K562 (cell line): ENCODE data around the gene CT45A10. TPM values are rescaled to one million over a fixed set of nuclear protein-coding genes. Genes with fewer than 3 reads are reported as not detected.
"Not testable (repeated sequence)": the region's sequence is repeated elsewhere in the genome, so short reads cannot be mapped to it uniquely, and the experiment has no call there.

Experiments used
- ATAC-seq: fragments of 200-7000 bp; cut with Tn5 transposase; 3 replicates; pipeline ENCODE4 v1.9.1; 2020; ENCODE audit warnings: moderate library complexity
- BruUV-seq: library from RNA; stranded (reverse); fragments of 400-500 nt; replicated peaks from 2 replicates; lab custom pipeline; 2021; lab: Mats Ljungman, UMichigan
- CTCF ChIA-PET: fragments of 300-600 bp; formaldehyde crosslinking; extraction: SDS; loops from one replicate; lab custom pipeline; 2021; ENCODE audit warnings: low intra/inter-chr PET ratio; lab: Yijun Ruan, JAX
- POLR2A ChIA-PET: fragments of 300-600, 350-650 bp; sonication (Branson Sonifier 250); formaldehyde crosslinking; extraction: SDS; loops from one replicate; lab custom pipeline; 2021; ENCODE audit warnings: antibody characterized with exemption, inconsistent platforms; lab: Yijun Ruan, JAX
- DNase-seq, 4 experiments: peaks; one replicate each; pipeline versions ENCODE4 v3.0.0 to v3.0.0-alpha.2; 2011 to 2018; ENCODE audit warnings: low spot score in 3 of 4, mixed read lengths in 3 of 4; ENCODE audit errors: extremely low read depth in 1 of 4
- FAIRE-seq: peaks from 2 replicates; lab custom pipeline; 2011; peaks lifted over from hg19 to GRCh38; lab: Jason Lieb, UNC
- H2AFZ ChIP-seq: 2 replicates; pipeline ENCODE4 v1.6.0; 2011; ENCODE audit warnings: low read depth, low read length, control low read depth, inconsistent platforms
- H3K27ac ChIP-seq: fragments of 200-600 bp; 3 replicates; pipeline ENCODE4 v1.8.0; 2011; ENCODE audit warnings: low read depth, mild to moderate bottlenecking, control low read depth, inconsistent platforms, low read length, moderate library complexity, mixed read lengths; ENCODE audit errors: extremely low read depth
- H3K27me3 ChIP-seq, 2 experiments: fragments of 300-600 bp in 1 of 2; 2 replicates in 1 of 2; 3 replicates in 1 of 2; pipeline versions ENCODE4 v1.6.0 to v1.8.0; 2011; ENCODE audit warnings: inconsistent platforms in 2 of 2, low read length in 2 of 2, mild to moderate bottlenecking in 1 of 2, mixed read lengths in 1 of 2, moderate library complexity in 1 of 2; ENCODE audit not compliant: control insufficient read depth in 2 of 2, insufficient read depth in 2 of 2
- H3K36me3 ChIP-seq: fragments of 300-600 bp; 3 replicates; pipeline ENCODE4 v1.8.0; 2011; ENCODE audit warnings: mild to moderate bottlenecking, low read length, inconsistent platforms; ENCODE audit not compliant: control insufficient read depth, insufficient read depth
- H3K4me1 ChIP-seq, 2 experiments: fragments of 200-600 bp in 1 of 2; replicated peaks in 1 of 2; 2 replicates in 1 of 2; 3 replicates in 1 of 2; pipeline versions ENCODE4 v1.5.1 to v1.8.0; 2011; ENCODE audit warnings: inconsistent platforms in 2 of 2, low read length in 2 of 2, mild to moderate bottlenecking in 1 of 2, mixed read lengths in 1 of 2, moderate library complexity in 1 of 2; ENCODE audit not compliant: control insufficient read depth in 2 of 2, insufficient read depth in 2 of 2
- H3K4me2 ChIP-seq: 2 replicates; pipeline ENCODE4 v1.6.1; 2011; ENCODE audit warnings: low read length, control low read depth, inconsistent platforms, mixed read lengths; ENCODE audit not compliant: insufficient read depth
- H3K4me3 ChIP-seq: fragments of 200-600 bp; sonication (generic), shearing (Covaris generic); 2 replicates; pipeline ENCODE4 v1.5.1; 2016; ENCODE audit warnings: control low read depth, inconsistent platforms
- H3K79me2 ChIP-seq: fragments of 200-600 bp; 3 replicates; pipeline ENCODE4 v1.8.0; 2011; ENCODE audit warnings: low read length, inconsistent platforms; ENCODE audit not compliant: control insufficient read depth, insufficient read depth
- H3K9ac ChIP-seq, 2 experiments: 2 replicates each; pipeline versions ENCODE4 v1.6.0 to v1.6.1; 2011; ENCODE audit warnings: low read depth in 2 of 2, low read length in 2 of 2, control low read depth in 1 of 2, inconsistent platforms in 1 of 2, mild to moderate bottlenecking in 1 of 2, mixed read lengths in 1 of 2; ENCODE audit not compliant: insufficient read depth in 1 of 2
- H3K9me1 ChIP-seq: one replicate; pipeline ENCODE4 v1.6.0; 2011; ENCODE audit warnings: inconsistent platforms, mild to moderate bottlenecking, low read length, moderate library complexity; ENCODE audit not compliant: control insufficient read depth, insufficient read depth
- H3K9me3 ChIP-seq: replicated peaks from 2 replicates; pipeline ENCODE4 v1.5.1; 2011; ENCODE audit warnings: low read depth, low read length, inconsistent platforms; ENCODE audit not compliant: control insufficient read depth, insufficient read depth
- H4K20me1 ChIP-seq: replicated peaks from 2 replicates; pipeline ENCODE4 v1.6.1; 2011; ENCODE audit warnings: low read length, inconsistent platforms, mixed read lengths; ENCODE audit not compliant: control insufficient read depth, insufficient read depth
- CBX3 ChIP-seq, 2 experiments: IDR thresholded peaks; 1 replicate in 1 of 2; 2 replicates in 1 of 2; pipeline ENCODE4 v1.6.1; 2012; ENCODE audit warnings: inconsistent platforms in 2 of 2, low read length in 2 of 2, borderline replicate concordance in 1 of 2, control low read depth in 1 of 2
- MYC ChIP-seq, 2 experiments: fragments of 250-450 bp in 1 of 2; sonication (Bioruptor Pico) in 1 of 2; IDR thresholded peaks; 2 replicates each; pipeline versions ENCODE4 v1.5.1 to v1.6.1; 2012 to 2021; ENCODE audit warnings: low read depth in 2 of 2, borderline replicate concordance in 1 of 2, improper control_type of control experiment in 1 of 2, low read length in 1 of 2, mild to moderate bottlenecking in 1 of 2, moderate library complexity in 1 of 2
- NR2C2 ChIP-seq, 2 experiments: fragments of 200-800 bp in 1 of 2; sonication (Bioruptor generic) in 1 of 2; sonication (generic) in 1 of 2; formaldehyde crosslinking in 1 of 2; IDR thresholded peaks; 2 replicates each; pipeline versions ENCODE4 v1.6.1 to v1.8.0; 2016 to 2022; ENCODE audit warnings: mild to moderate bottlenecking in 1 of 2, missing compliant biosample characterization in 1 of 2, missing genetic modification characterization in 1 of 2, missing genetic modification reagents in 1 of 2
- RBFOX2 ChIP-seq: fragments of 200-400 bp; formaldehyde crosslinking; IDR thresholded peaks from 2 replicates; pipeline ENCODE4 v1.6.1; 2017; ENCODE audit warnings: low read depth, mild to moderate bottlenecking, low read length, moderate library complexity
- WGBS: fragments of 100-300 bp; shearing (Covaris generic); methylation state at CpG from one replicate; pipeline ENCODE4 v1.1.6; 2016; ENCODE audit warnings: low coverage, mixed read lengths; ENCODE audit not compliant: insufficient coverage; ENCODE audit errors: missing lambda C conversion rate; 5-methylcytosine and 5-hydroxymethylcytosine counted together
- in situ Hi-C: fragments of 300-500 bp; cut with MboI; formaldehyde crosslinking; loops from 4 replicates; pipeline ENCODE4 v1.15.0; 2018; ENCODE audit warnings: inconsistent platforms, mixed read lengths
- intact Hi-C: fragments of 100-400 bp; cut with micrococcal nuclease; formaldehyde crosslinking; loops from 2 replicates; pipeline ENCODE4 v1.14.2; 2022
- polyA plus RNA-seq, 8 experiments: library from polyadenylated mRNA; depleted of rRNA in 4 of 8; stranded (reverse) in 5 of 8; unstranded in 3 of 8; fragments of >200 nt; fragmentation: Nextera tagmentation in 2 of 8; fragmentation: Illumina TruSeq in 1 of 8; extraction: Ambion mirVana in 2 of 8; extraction: Trizol in 1 of 8; gene quantifications; 2 replicates each; pipeline versions ENCODE4 v1.2.1 to v1.2.3, GENCODE V29; 2011 to 2014; ENCODE audit warnings: inconsistent platforms in 1 of 8, missing spikeins in 1 of 8
- total RNA-seq, 7 experiments: library from RNA; depleted of rRNA in 6 of 7; stranded (reverse); fragments of >200 nt in 6 of 7; fragmentation: Illumina TruSeq in 2 of 7; extraction: Trizol in 2 of 7; gene quantifications; 2 replicates each; pipeline versions ENCODE4 v1.2.1 to v1.2.3, GENCODE V29; 2011 to 2021; ENCODE audit warnings: low replicate concordance in 1 of 7
- TF ChIP-seq, protein P1 (sequence below), 3 experiments: IDR thresholded peaks in 2 of 3; conservative IDR thresholded peaks in 1 of 3; 2 replicates each; pipeline ENCODE4 v1.5.1; 2011 to 2012; ENCODE audit warnings: low read length in 3 of 3, mild to moderate bottlenecking in 3 of 3, control low read depth in 2 of 3, improper control_type of control experiment in 1 of 3, inconsistent platforms in 1 of 3, low read depth in 1 of 3, mixed read lengths in 1 of 3, moderate library complexity in 1 of 3; ENCODE audit not compliant: insufficient read depth in 2 of 3
- TF ChIP-seq, protein P2 (sequence below): sonication (generic); formaldehyde crosslinking; IDR thresholded peaks from 2 replicates; pipeline ENCODE4 v1.9.0; 2022; ENCODE audit warnings: mild to moderate bottlenecking, missing genetic modification reagents
- TF ChIP-seq, protein P3 (sequence below): sonication (generic); formaldehyde crosslinking; IDR thresholded peaks from 2 replicates; pipeline ENCODE4 v1.8.1; 2023; ENCODE audit warnings: mild to moderate bottlenecking, missing genetic modification reagents
- TF ChIP-seq, protein P4 (sequence below): IDR thresholded peaks from 2 replicates; pipeline ENCODE4 v1.6.1; 2011; ENCODE audit warnings: borderline replicate concordance, low read depth, mild to moderate bottlenecking, moderate library complexity, low read length; ENCODE audit not compliant: insufficient read depth, poor library complexity, severe bottlenecking

CT45A10 gene
- total and polyA plus RNA-seq, 9 of the 15 experiments (the other 6 are each of a cell fraction or from before 2014, with no cell fraction given): 78.1 to 175 (median 102) TPM

DNA sequence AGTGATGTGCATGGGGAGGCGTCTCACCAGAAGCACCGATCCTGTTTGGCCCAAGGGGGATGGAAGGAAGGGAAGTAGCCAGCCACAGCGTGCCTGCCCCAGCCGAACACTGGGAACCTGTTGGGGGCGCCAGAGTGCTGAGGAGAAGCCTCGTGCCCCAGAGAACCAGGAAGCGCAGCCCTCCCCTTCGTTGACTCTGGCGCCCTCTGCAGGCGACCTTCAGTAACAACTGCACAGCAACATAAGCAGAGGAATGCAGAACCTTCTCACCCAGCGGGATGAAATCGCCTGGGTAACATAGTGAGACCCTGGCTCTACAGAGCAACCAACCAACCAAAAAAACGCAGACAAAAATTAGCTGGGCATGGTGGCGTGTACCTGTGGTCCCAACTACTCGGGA, 4.3 kb downstream of the CT45A10 start:
- H4K20me1 ChIP-seq; BruUV-seq; H3K9me1 ChIP-seq; H3K4me1 ChIP-seq; H2AFZ ChIP-seq; FAIRE-seq; CTCF ChIA-PET; H3K9me3 ChIP-seq; H3K9ac ChIP-seq; intact Hi-C loops; H3K27ac ChIP-seq; ATAC-seq; H3K4me3 ChIP-seq; H3K4me2 ChIP-seq; POLR2A ChIA-PET; H3K27me3 ChIP-seq; in situ Hi-C loops; TF ChIP-seq MYC (CRISPR knock-in tag; IDR thresholded peaks at IDR 0.05; ENCODE audit: borderline replicate concordance, low read depth); NR2C2 (tag; IDR thresholded peaks at IDR 0.05): not testable (repeated sequence)
- WGBS: 54% methylated on average over 5 of the region's 15 CpGs
- Histone ChIP-seq H3K36me3 (peaks cover 17% of the 10 kb centered on the region; the same call in 1 of the 3 replicates), H3K79me2 (peaks cover 46% of the 10 kb centered on the region)
- TF ChIP-seq, protein P1, sequence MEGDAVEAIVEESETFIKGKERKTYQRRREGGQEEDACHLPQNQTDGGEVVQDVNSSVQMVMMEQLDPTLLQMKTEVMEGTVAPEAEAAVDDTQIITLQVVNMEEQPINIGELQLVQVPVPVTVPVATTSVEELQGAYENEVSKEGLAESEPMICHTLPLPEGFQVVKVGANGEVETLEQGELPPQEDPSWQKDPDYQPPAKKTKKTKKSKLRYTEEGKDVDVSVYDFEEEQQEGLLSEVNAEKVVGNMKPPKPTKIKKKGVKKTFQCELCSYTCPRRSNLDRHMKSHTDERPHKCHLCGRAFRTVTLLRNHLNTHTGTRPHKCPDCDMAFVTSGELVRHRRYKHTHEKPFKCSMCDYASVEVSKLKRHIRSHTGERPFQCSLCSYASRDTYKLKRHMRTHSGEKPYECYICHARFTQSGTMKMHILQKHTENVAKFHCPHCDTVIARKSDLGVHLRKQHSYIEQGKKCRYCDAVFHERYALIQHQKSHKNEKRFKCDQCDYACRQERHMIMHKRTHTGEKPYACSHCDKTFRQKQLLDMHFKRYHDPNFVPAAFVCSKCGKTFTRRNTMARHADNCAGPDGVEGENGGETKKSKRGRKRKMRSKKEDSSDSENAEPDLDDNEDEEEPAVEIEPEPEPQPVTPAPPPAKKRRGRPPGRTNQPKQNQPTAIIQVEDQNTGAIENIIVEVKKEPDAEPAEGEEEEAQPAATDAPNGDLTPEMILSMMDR (IDR thresholded peaks at IDR 0.05 in 2 of 3, conservative IDR thresholded peaks at IDR 0.05 in 1 of 3; ENCODE audit: insufficient read depth in 2 of 3, low read depth in 1 of 3, low read length in 3 of 3): peak; percentile 38 to 75 (median 47); a peak in 5 of 6 replicates
- TF ChIP-seq CBX3 (IDR thresholded peaks at IDR 0.05; ENCODE audit: borderline replicate concordance in 1 of 2, low read length in 2 of 2) (peak in 1 of 2 experiments; percentile 15; a peak in 1 of 3 replicates), MYC (IDR thresholded peaks at IDR 0.05; ENCODE audit: low read depth, low read length) (peak; percentile 47), NR2C2 (CRISPR knock-in tag; IDR thresholded peaks at IDR 0.05) (peak; percentile 67; the same call in 1 of the 2 replicates), RBFOX2 (peak; percentile 37; the same call in 1 of the 2 replicates)
- TF ChIP-seq, protein P2, sequence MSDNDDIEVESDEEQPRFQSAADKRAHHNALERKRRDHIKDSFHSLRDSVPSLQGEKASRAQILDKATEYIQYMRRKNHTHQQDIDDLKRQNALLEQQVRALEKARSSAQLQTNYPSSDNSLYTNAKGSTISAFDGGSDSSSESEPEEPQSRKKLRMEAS (CRISPR knock-in tag): 0 out of 2 replicates have a peak, but pooled peaks have one; percentile 31
- TF ChIP-seq, protein P3, sequence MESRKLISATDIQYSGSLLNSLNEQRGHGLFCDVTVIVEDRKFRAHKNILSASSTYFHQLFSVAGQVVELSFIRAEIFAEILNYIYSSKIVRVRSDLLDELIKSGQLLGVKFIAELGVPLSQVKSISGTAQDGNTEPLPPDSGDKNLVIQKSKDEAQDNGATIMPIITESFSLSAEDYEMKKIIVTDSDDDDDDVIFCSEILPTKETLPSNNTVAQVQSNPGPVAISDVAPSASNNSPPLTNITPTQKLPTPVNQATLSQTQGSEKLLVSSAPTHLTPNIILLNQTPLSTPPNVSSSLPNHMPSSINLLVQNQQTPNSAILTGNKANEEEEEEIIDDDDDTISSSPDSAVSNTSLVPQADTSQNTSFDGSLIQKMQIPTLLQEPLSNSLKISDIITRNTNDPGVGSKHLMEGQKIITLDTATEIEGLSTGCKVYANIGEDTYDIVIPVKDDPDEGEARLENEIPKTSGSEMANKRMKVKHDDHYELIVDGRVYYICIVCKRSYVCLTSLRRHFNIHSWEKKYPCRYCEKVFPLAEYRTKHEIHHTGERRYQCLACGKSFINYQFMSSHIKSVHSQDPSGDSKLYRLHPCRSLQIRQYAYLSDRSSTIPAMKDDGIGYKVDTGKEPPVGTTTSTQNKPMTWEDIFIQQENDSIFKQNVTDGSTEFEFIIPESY (CRISPR knock-in tag): peak; percentile 93
- TF ChIP-seq, protein P4, sequence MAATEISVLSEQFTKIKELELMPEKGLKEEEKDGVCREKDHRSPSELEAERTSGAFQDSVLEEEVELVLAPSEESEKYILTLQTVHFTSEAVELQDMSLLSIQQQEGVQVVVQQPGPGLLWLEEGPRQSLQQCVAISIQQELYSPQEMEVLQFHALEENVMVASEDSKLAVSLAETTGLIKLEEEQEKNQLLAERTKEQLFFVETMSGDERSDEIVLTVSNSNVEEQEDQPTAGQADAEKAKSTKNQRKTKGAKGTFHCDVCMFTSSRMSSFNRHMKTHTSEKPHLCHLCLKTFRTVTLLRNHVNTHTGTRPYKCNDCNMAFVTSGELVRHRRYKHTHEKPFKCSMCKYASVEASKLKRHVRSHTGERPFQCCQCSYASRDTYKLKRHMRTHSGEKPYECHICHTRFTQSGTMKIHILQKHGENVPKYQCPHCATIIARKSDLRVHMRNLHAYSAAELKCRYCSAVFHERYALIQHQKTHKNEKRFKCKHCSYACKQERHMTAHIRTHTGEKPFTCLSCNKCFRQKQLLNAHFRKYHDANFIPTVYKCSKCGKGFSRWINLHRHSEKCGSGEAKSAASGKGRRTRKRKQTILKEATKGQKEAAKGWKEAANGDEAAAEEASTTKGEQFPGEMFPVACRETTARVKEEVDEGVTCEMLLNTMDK: peak; percentile 63
- DNase-seq: peak; percentile 11 to 56 (median 14)
